HCT116 (cell line): Measurements from ENCODE around the gene ZSCAN1.

ENCODE experiments used
- ATF3 ChIP-seq: IDR thresholded peaks from 2 replicates; pipeline ENCODE4 v1.6.1; 2012
- CTCF ChIP-seq, 3 experiments: fragments of 200-600 bp in 1 of 3; sonication (generic) in 1 of 3; IDR thresholded peaks in 2 of 3; conservative IDR thresholded peaks in 1 of 3; 2 replicates each; pipeline ENCODE4 v1.5.1; 2012 to 2017; ENCODE audit warnings: low read depth in 2 of 3, low read length in 2 of 3, antibody characterized with exemption in 1 of 3, borderline replicate concordance in 1 of 3, control low read depth in 1 of 3, mild to moderate bottlenecking in 1 of 3, mixed read lengths in 1 of 3, mixed run types in 1 of 3, moderate library complexity in 1 of 3; ENCODE audit not compliant: insufficient read depth in 1 of 3
- ELF1 ChIP-seq: IDR thresholded peaks from 2 replicates; pipeline ENCODE4 v1.6.1; 2012; ENCODE audit warnings: low read depth, borderline replicate concordance
- EZH2 ChIP-seq: fragments of 200-600 bp; sonication (generic); IDR thresholded peaks from 2 replicates; pipeline ENCODE4 v1.6.1; 2017; ENCODE audit warnings: antibody characterized with exemption, mixed run types
- FOSL1 ChIP-seq: IDR thresholded peaks from 2 replicates; pipeline ENCODE4 v1.6.1; 2012; ENCODE audit warnings: low read depth
- POLR2A ChIP-seq: IDR thresholded peaks from 2 replicates; pipeline ENCODE4 v1.7.0; 2011; ENCODE audit warnings: borderline replicate concordance; ENCODE audit not compliant: insufficient read depth, insufficient read length; ENCODE audit errors: extremely low read depth
- POLR2AphosphoS5 ChIP-seq: IDR thresholded peaks from 2 replicates; pipeline ENCODE4 v1.6.1; 2011; ENCODE audit warnings: mild to moderate bottlenecking, low read depth, low read length, moderate library complexity
- SIN3A ChIP-seq: IDR thresholded peaks from 2 replicates; pipeline ENCODE4 v1.6.1; 2012; ENCODE audit warnings: low read depth
- SP1 ChIP-seq: IDR thresholded peaks from 2 replicates; pipeline ENCODE4 v1.6.1; 2012; ENCODE audit warnings: low read depth
- ZBTB33 ChIP-seq: IDR thresholded peaks from 2 replicates; pipeline ENCODE4 v1.6.1; 2011; ENCODE audit warnings: mild to moderate bottlenecking, low read length, moderate library complexity; ENCODE audit not compliant: insufficient replicate concordance; ENCODE audit errors: extremely low read depth
- ZFX ChIP-seq: fragments of 450-650 bp; IDR thresholded peaks from 2 replicates; pipeline ENCODE4 v1.6.1; 2017

GRCh38 chr19:58056861-58057260 lies 23.0 kb downstream of the ZSCAN1 start:
- TF ChIP-seq EZH2 (no peak), POLR2AphosphoS5 (no peak), CTCF (IDR thresholded peaks at IDR 0.05 in 2 of 3, conservative IDR thresholded peaks at IDR 0.05 in 1 of 3; ENCODE audit: borderline replicate concordance in 1 of 3, insufficient read depth in 1 of 3, low read depth in 2 of 3, low read length in 2 of 3) (no peak), SP1 (no peak), ZFX (no peak), POLR2A (no peak), SIN3A (no peak), ZBTB33 (no peak), ELF1 (no peak), FOSL1 (no peak), ATF3 (no peak)
